HG02943 (cell line): ENCODE data around the gene OR2T11.
"Not testable (repeated sequence)": the region's sequence is repeated elsewhere in the genome, so short reads cannot be mapped to it uniquely, and the experiment has no call there.

Source experiments
- ATAC-seq: cut with Tn5 transposase; IDR thresholded peaks from one replicate; pipeline ENCODE4 v1.9.1; 2021; ENCODE audit warnings: mild to moderate bottlenecking, low read depth, moderate library complexity; ENCODE audit not compliant: unreplicated experiment

The OR2T11 gene

DNA sequence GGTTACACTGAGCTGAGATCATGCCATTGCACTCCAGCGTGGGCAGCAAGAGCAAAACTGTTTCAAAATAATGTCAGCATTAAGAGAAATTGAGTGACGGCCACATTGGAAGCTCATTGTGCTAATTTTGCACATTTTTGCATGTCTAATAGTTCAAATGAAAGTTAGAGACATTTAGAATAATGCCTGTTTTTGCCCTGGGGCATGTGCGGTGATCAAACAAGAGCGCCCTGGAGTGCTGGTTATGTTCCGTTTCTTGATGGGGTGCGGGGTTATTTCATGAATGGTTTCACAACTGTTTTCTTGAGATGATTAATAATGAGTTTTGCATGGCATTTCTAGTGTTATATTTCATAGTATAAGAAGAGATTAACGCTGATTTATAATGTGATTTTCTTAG, 13.1 kb downstream of the OR2T11 start:
- no peak for ATAC-seq

- no peak for ATAC-seq
These were observed 16.0 kb downstream of the OR2T11 start for GRCh38 chr1:248618878-248619277.

DNA sequence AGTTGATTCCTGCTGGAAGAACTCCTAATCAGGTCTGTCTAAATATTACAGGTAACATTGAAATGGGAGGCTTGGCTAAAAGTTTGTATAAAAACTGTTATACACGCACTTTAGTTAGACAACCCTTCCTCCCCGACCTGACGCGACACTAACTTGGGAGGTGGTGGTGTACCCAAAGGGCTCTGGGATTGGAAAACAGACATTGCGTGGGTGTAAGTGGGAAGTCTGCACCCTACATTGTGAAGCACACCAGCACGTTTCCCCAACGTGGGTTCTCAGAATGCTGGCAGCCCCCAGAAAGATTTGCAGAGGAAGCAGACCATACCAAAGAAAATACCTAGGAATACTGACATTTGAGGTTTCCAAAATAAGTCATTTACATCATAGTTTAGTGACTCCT, 16.8 kb downstream of the OR2T11 start:
- no peak for ATAC-seq

DNA sequence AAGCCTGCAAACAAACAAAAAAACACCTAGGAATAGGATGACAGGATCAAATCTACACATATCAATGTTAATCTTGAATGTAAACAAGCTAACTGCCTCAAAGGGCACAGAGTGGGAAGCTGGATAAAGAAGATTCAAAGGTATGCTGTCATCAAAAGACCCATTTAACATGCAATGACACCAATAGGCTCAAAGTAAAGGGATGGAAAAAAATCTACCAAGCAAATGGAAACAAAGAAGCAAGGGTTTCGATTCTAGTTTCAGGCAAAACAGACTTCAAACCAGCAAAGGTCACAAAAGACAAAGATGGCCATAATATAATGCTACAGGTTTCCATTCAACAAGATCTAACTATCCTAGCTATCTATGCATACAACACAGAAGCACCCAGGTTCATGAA, 21.1 kb downstream of the OR2T11 start:
- no peak for ATAC-seq

DNA sequence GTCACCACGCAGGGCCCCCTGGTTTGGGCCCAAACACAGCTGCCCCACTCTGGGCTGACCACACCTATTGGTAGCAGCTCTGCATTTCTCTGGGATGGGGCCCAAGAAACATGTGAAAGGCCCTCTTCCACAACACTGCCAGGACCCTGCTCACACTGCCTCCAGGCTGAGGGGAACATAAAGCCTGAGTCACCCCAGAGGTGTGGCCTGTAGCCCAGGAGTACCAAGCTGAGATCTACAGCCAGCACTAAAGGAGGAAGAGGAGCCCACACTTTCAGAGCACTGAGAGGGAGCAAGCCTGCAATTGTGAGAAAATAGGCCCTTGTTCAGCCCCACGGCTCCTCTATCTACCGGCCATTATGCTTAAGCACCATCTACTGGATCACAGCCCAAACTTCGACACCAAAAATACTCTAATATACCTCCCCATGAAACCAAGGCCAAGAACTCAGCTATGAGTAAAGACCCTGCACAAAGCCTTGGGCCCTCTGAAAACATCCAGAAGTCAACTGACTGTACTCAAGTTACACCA, 22.9 kb downstream of the OR2T11 start:
- no peak for ATAC-seq

- ATAC-seq, result no peak
These were observed 24.6 kb downstream of the OR2T11 start for GRCh38 chr1:248610301-248610700.

- no peak for ATAC-seq
These were observed 35.5 kb downstream of the OR2T11 start for GRCh38 chr1:248599396-248599795.

DNA sequence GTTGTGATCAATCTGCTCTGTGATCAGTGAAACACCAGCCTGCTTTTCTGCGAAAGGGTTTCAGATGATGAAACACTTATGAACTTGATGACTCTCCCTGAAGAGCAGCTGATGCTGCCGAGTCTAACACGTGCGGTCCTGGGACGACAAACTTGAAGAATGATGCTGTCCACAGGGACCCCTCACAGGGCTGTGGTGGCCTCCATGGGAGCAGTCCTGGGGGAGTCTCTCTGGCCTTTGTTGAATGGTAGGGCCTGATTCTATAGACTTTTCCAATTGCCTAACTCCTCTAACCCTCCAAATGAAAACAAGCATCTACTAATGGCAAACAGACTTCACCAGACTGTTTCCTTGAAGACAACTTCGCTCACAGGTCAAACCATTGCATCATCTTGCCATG, 37.3 kb downstream of the OR2T11 start, which contains the start of gene OR2T10:
Gene OR2T10 (minus strand): TSS at position 112 of the 400 bp plus-strand sequence. CDS start 3,932 bp downstream, outside the sequence.
- ATAC-seq, result no peak

DNA sequence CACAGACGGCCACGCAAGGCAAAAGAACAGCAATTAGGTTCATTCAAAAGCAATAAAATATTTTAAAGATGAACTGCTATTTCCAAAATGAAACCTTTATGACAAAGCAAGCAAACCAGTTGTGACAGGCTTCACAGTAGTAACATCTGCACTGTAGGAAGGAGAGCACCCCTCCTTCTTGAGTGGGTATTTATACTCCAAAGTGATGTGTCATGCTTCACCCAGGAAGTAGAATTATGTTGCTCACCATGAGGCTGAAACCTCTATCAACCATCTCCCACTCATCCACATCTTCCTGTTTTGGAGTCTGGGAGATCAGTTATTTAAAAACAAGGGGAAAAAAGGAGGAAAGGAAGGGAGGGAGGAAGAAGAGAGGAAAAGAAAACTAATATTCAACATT, 38.3 kb downstream of the OR2T11 start:
- no peak for ATAC-seq

DNA sequence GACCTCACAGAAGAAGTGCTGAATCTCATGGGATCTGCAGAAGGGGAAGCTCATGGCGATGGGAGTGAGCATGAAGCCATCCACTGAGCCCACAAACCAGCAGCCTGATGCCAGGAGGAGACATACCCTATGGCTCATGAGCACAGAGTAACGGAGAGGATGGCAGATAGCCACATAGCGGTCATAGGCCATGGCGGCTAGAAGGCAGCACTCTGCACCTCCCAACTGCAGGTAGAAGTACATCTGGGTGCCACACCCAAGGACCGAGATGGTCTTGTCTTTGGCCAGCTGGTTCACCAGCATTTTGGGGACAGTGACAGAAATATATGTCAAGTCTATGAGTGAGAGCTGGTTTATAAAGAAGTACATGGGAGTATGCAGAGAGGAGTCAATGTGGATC, 41.7 kb downstream of the OR2T11 start:
- ATAC-seq, result no peak

GRCh38 chr1:248592655-248593054, 42.2 kb downstream of the OR2T11 start:
- ATAC-seq, result no peak

GRCh38 chr1:248590055-248590454, 44.8 kb downstream of the OR2T11 start:
- ATAC-seq, result no peak

GRCh38 chr1:248589334-248589733, 45.6 kb downstream of the OR2T11 start:
- ATAC-seq, result no peak

DNA sequence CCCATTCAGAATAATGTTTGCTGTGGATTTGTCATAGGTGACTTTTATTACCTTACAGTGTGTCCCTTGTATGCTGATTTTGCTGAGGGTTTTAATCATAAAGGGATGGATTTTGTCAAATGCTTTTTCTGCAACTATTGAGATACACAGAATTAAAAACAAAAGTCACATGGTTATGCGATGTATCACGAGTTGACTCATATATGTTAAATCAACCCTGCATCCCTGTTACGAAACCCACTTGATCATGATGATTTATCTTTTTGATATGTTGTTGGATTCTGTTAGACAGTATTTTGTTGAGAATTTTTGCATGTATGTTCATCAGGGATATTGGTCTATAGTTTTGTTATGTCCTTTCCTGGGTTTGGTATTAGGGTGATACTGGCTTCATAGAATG, 49.6 kb downstream of the OR2T11 start:
- ATAC-seq, result no peak

DNA sequence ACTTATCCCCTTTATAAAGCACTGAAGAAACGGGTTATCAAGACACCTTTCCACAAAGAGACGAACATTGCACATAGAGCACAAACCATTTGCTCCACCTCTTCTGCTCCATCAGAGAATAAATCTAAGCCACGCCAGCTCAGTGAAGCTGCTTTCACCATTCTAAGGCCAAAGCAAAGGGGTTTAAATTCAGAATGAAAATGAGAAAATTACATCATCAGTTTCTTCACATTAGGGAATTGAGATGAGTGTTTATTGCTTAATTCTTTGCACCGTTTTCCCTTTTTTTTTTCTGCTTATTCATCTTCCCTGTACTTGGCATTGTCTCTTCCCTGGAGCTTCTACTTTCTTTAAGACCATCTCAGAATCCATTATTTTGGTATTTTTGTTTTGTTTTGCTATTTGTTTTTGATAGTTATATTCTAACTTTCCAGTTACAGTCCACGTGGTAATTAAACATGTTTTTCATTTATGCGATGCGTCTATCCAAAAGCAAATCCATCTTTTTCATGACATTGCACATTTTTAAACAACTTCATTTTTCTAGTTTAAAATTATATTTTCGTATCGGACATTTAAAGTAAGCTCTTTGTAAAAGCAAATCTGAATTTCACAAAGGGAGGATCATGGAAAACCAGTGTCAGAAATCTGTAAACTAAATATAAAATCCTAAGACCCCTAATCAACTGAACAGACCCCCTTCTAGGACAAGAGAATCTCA, 58.5 kb downstream of the OR2T11 start:
- ATAC-seq, result no peak

DNA sequence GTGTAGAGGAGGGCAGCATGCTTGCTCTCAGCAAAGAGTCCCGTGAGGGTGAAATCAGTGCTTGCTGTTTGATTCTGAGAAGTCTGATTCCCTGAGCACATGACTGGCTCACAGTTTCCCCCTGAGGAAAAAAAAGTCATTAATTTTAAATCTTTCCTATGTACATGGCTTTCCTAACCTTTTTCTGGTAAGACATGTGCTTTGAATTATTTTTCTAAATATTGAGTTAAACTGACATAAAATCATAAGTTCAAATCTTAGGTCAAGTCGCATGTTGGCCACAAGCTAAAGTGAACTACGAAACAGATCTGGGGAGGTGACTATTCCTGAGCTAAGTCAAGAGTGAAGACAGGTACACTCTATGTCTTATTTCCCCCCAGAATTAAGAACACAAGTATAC, 60.2 kb downstream of the OR2T11 start, which contains the start of gene OR2T34:
Gene OR2T34 (minus strand): TSS at position 101 of the 400 bp plus-strand sequence. CDS start 0 bp downstream, at position 101.
- not testable (repeated sequence) for ATAC-seq

DNA sequence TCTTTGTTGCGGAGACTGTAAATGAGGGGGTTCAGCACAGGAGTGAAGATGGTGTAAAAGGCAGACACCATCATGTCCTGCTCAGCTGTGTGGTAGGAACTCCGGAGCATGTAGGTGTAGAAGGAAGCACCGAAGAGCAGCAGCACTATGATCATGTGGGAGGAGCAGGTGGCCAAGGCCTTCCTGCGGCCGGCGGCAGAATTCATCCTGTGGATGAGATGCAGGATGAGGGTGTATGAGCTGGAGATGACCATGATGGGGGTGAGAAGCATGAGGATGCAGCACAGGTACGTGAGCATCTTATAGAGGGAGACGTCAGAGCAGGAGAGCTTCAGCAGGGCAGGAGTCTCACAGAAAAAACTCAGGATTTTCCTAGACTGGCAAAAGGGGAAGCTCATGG, 61.0 kb downstream of the OR2T11 start:
- ATAC-seq, result not testable (repeated sequence)
